Stimulated activated CD8-positive, alpha-beta memory T cell treated with anti-CD3 and anti-CD28 coated beads, Interleukin-7, amount 100 ng/mL, for 48 hours (primary cell): ENCODE data around the gene IFNA17.
"Not testable (repeated sequence)": the region's sequence is repeated elsewhere in the genome, so short reads cannot be mapped to it uniquely, and the experiment has no call there.

Source experiments
- DNase-seq, 2 donors: peaks; one replicate each; pipeline ENCODE4 v3.0.0-alpha.2; 2020; ENCODE audit warnings: low read depth in 1 of 2; ENCODE audit errors: extremely low read depth in 1 of 2

Gene IFNA17

GRCh38 chr9:21212160-21212559, 15.9 kb downstream of the IFNA17 start:
- not testable (repeated sequence) for DNase-seq

GRCh38 chr9:21210782-21211181, 17.2 kb downstream of the IFNA17 start:
- not testable (repeated sequence) for DNase-seq

GRCh38 chr9:21210311-21210710, 17.7 kb downstream of the IFNA17 start:
- DNase-seq = no peak

- not testable (repeated sequence) for DNase-seq
Observed at GRCh38 chr9:21207043-21207442, 21.0 kb downstream of the IFNA17 start, which contains the start of gene IFNA10. TSS of gene IFNA10 (minus strand) at chr9:21207143. CDS start at chr9:21207097, 46 bp downstream.

GRCh38 chr9:21205204-21205603, 22.8 kb downstream of the IFNA17 start:
- no peak for DNase-seq

GRCh38 chr9:21202105-21202504, 25.9 kb downstream of the IFNA17 start, which contains the start of gene IFNA7:
TSS of gene IFNA7 (minus strand) at chr9:21202205. CDS start at chr9:21202165, 40 bp downstream.
- not testable (repeated sequence) for DNase-seq

GRCh38 chr9:21194867-21195776, 32.9 kb downstream of the IFNA17 start:
- DNase-seq = not testable (repeated sequence)

- not testable (repeated sequence) for DNase-seq
Observed at GRCh38 chr9:21187487-21187886, 40.5 kb downstream of the IFNA17 start, which contains the start of gene IFNA4. TSS of gene IFNA4 (minus strand) at chr9:21187587. CDS start at chr9:21187531, 56 bp downstream.

- not testable (repeated sequence) for DNase-seq
Observed at GRCh38 chr9:21182810-21183736, 44.9 kb downstream of the IFNA17 start.
